Colonic mucosa (tissue), 4 donors: Measurements from ENCODE around the gene BATF. TPM values are rescaled to one million over a fixed set of nuclear protein-coding genes. Genes with fewer than 3 reads are reported as not detected.

ENCODE experiments used
- DNase-seq: peaks from one replicate; pipeline ENCODE4 v3.0.0-alpha.2; 2020
- H3K27ac ChIP-seq: fragments of 200-600 bp; one replicate; pipeline ENCODE4 v1.8.0; 2021
- H3K27me3 ChIP-seq: fragments of 200-600 bp; one replicate; pipeline ENCODE4 v1.8.0; 2021
- H3K36me3 ChIP-seq: fragments of 200-600 bp; one replicate; pipeline ENCODE4 v1.8.0; 2021
- H3K4me1 ChIP-seq: fragments of 200-600 bp; one replicate; pipeline ENCODE4 v1.8.0; 2021; ENCODE audit warnings: mild to moderate bottlenecking
- H3K4me3 ChIP-seq: fragments of 200-600 bp; one replicate; pipeline ENCODE4 v1.8.0; 2021
- H3K9ac ChIP-seq, 2 donors: one replicate each; pipeline ENCODE4 v1.7.0; 2013; ENCODE audit warnings: control low read depth in 2 of 2, low read depth in 2 of 2, low read length in 2 of 2
- H3K9me3 ChIP-seq: fragments of 200-600 bp; one replicate; pipeline ENCODE4 v1.8.0; 2021
- CTCF ChIP-seq: fragments of 200-600 bp; IDR thresholded peaks from one replicate; pipeline ENCODE4 v1.8.0; 2022; ENCODE audit warnings: antibody characterized with exemption, mild to moderate bottlenecking
- intact Hi-C: fragments of 100-400 bp; cut with DNase I; formaldehyde crosslinking; loops from one replicate; pipeline ENCODE4 v1.14.1; 2022
- total RNA-seq, 2 donors: library from RNA; stranded (reverse); fragmentation: NEBNext Ultra II Directional in 1 of 2; extraction: Animal tissue kit (Norgen Biotek cat#: 25700) in 1 of 2; gene quantifications; one replicate each; pipeline ENCODE4 v1.2.1, GENCODE V29; 2021
- donor health status: healthy.
- donor health status: DM: no; HTN: no; CAD: no.
- donor health status: DM: no; HTN: no; CAD: no.

BATF gene
- total RNA-seq, 2 donors from 2014 or later: 0.77 to 1.3 TPM

- Histone ChIP-seq H3K4me3 (no peak overlapping the region), H3K9ac (no peak overlapping the region), H3K36me3 (no peaks in the 10 kb centered on the region), H3K27ac (no peak overlapping the region), H3K4me1 (no peaks in the 10 kb centered on the region), H3K9me3 (no peaks in the 10 kb centered on the region), H3K27me3 (no peaks in the 10 kb centered on the region)
- intact Hi-C loops: no loop called here
- no peak for TF ChIP-seq CTCF
- no peak for DNase-seq
These were observed 32.2 kb downstream of the BATF start for GRCh38 chr14:75554482-75554881.

GRCh38 chr14:75558440-75558839, 36.2 kb downstream of the BATF start:
- H3K36me3 ChIP-seq: no peaks in the 10 kb centered on the region
- no peak for DNase-seq
- H3K27me3 ChIP-seq: no peaks in the 10 kb centered on the region
- H3K4me1 ChIP-seq: no peaks in the 10 kb centered on the region
- no peak overlapping the region for H3K27ac ChIP-seq
- H3K9ac ChIP-seq: no peak overlapping the region
- no peaks in the 10 kb centered on the region for H3K9me3 ChIP-seq
- intact Hi-C loops: no loop called here
- TF ChIP-seq CTCF: no peak
- H3K4me3 ChIP-seq: no peak overlapping the region

- H3K4me3 ChIP-seq: no peak overlapping the region
- no peaks in the 10 kb centered on the region for H3K36me3 ChIP-seq
- no peak overlapping the region for H3K27ac ChIP-seq
- H3K9ac ChIP-seq: no peak overlapping the region
- TF ChIP-seq CTCF: no peak
- intact Hi-C loops: no loop called here
- no peaks in the 10 kb centered on the region for H3K27me3 ChIP-seq
- DNase-seq: no peak
- H3K9me3 ChIP-seq: no peaks in the 10 kb centered on the region
- H3K4me1 ChIP-seq: no peaks in the 10 kb centered on the region
These were observed 36.8 kb downstream of the BATF start for GRCh38 chr14:75559045-75559444.

GRCh38 chr14:75559451-75560222, 37.4 kb downstream of the BATF start:
- no peak overlapping the region for H3K9ac ChIP-seq
- intact Hi-C loops: loop anchor here (2.0 kb wide), 2 partner anchors 71 to 251 kb away; no protein-coding TSS in a partner anchor
- DNase-seq: no peak
- no peak overlapping the region for H3K4me3 ChIP-seq
- no peaks in the 10 kb centered on the region for H3K9me3 ChIP-seq
- no peaks in the 10 kb centered on the region for H3K4me1 ChIP-seq
- TF ChIP-seq CTCF: no peak
- no peak overlapping the region for H3K27ac ChIP-seq
- no peaks in the 10 kb centered on the region for H3K27me3 ChIP-seq
- no peaks in the 10 kb centered on the region for H3K36me3 ChIP-seq

GRCh38 chr14:75561013-75561432, 38.8 kb downstream of the BATF start:
- Histone ChIP-seq H3K9me3 (no peaks in the 10 kb centered on the region), H3K27me3 (no peaks in the 10 kb centered on the region), H3K4me3 (no peak overlapping the region), H3K9ac (no peak overlapping the region), H3K27ac (no peak overlapping the region), H3K36me3 (no peaks in the 10 kb centered on the region), H3K4me1 (no peaks in the 10 kb centered on the region)
- peak; percentile 81 for TF ChIP-seq CTCF
- intact Hi-C loops: loop anchor here (2.0 kb wide), 2 partner anchors 72 to 252 kb away; no protein-coding TSS in a partner anchor
- peak; percentile 81 for DNase-seq
